ENCODE measurements around the gene SARNP. TPM values are rescaled to one million over a fixed set of nuclear protein-coding genes. Genes with fewer than 3 reads are reported as not detected.

Gene SARNP
- polyA plus RNA-seq, 2 of the 4 experiments (the other 2 are of a cell fraction) = 123 to 198 TPM

DNA sequence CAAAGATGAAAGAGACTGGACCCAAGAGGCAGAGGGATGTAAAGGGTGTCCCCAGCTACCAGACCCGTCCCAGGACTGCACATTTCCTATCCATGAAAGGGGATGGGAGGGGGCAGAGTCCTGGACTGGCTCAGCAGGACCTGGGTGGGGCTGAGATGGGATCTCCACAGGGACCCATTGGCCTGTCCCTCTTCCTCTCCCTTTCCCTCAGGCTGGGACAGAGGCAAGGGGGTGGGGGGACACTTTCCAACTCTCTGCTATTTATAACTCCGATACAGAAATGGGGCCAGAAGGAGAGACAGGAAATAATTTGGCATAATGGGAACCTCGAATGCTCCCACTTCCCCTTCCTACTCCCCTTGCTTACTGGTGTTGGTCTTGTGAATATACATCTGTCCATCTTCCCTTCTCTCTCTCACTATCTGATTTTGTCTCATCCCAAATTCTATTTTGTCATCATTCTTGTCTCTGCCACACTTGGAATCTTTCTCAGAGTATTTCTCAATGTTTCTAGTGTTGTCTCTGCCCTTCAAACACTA, 108.8 kb downstream of the SARNP start:
- Histone ChIP-seq H3K4me1 (peaks cover 20% of the 10 kb centered on the region; the same call in 2 of the 3 replicates), H3K4me3 (peak overlapping the region; percentile 86; the same call in 2 of the 3 replicates), H3K9me3 (no peaks in the 10 kb centered on the region), H3K27ac (no peak overlapping the region), H3K4me2 (peak overlapping the region; percentile 99)
- ChIA-PET POLR2A (no interaction called here), CTCF (no interaction called here)
- 0 out of 6 replicates have a peak, but pooled peaks of 1 of the 2 experiments have one; percentile 3 for ATAC-seq
- WGBS (ENCODE audit: missing lambda C conversion rate) = 25% methylated on average over 3 of the region's 3 CpGs
- TF ChIP-seq, protein P1, sequence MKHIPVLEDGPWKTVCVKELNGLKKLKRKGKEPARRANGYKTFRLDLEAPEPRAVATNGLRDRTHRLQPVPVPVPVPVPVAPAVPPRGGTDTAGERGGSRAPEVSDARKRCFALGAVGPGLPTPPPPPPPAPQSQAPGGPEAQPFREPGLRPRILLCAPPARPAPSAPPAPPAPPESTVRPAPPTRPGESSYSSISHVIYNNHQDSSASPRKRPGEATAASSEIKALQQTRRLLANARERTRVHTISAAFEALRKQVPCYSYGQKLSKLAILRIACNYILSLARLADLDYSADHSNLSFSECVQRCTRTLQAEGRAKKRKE (CRISPR knock-in tag; IDR thresholded peaks at IDR 0.05; ENCODE audit: low read depth) = no peak
- TF ChIP-seq GATA3 (IDR thresholded peaks at IDR 0.05; ENCODE audit: borderline replicate concordance) (no peak), NR3C1 (IDR thresholded peaks at IDR 0.05) (no peak), MAZ (IDR thresholded peaks at IDR 0.05; ENCODE audit: borderline replicate concordance, low read depth, low read length) (no peak), POLR2A (IDR thresholded peaks at IDR 0.05; ENCODE audit: low read length) (no peak), SREBF2 (IDR thresholded peaks at IDR 0.05) (no peak), POLR2AphosphoS2 (conservative IDR thresholded peaks at IDR 0.05; ENCODE audit: low read length) (no peak), CBX2 (IDR thresholded peaks at IDR 0.05; ENCODE audit: borderline replicate concordance, low read depth) (no peak), ZFP36 (IDR thresholded peaks at IDR 0.05; ENCODE audit: borderline replicate concordance, partially characterized antibody) (no peak), SMC3 (IDR thresholded peaks at IDR 0.05) (no peak), TFCP2L1 (CRISPR knock-in tag; IDR thresholded peaks at IDR 0.05) (no peak), PHF8 (IDR thresholded peaks at IDR 0.05; ENCODE audit: borderline replicate concordance, low read depth) (no peak), RFX5 (IDR thresholded peaks at IDR 0.05) (no peak), RNF2 (IDR thresholded peaks at IDR 0.05; ENCODE audit: borderline replicate concordance, low read depth) (no peak)
- TF ChIP-seq, protein P2, sequence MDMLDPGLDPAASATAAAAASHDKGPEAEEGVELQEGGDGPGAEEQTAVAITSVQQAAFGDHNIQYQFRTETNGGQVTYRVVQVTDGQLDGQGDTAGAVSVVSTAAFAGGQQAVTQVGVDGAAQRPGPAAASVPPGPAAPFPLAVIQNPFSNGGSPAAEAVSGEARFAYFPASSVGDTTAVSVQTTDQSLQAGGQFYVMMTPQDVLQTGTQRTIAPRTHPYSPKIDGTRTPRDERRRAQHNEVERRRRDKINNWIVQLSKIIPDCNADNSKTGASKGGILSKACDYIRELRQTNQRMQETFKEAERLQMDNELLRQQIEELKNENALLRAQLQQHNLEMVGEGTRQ (IDR thresholded peaks at IDR 0.05) = no peak
- TF ChIP-seq, protein P3, sequence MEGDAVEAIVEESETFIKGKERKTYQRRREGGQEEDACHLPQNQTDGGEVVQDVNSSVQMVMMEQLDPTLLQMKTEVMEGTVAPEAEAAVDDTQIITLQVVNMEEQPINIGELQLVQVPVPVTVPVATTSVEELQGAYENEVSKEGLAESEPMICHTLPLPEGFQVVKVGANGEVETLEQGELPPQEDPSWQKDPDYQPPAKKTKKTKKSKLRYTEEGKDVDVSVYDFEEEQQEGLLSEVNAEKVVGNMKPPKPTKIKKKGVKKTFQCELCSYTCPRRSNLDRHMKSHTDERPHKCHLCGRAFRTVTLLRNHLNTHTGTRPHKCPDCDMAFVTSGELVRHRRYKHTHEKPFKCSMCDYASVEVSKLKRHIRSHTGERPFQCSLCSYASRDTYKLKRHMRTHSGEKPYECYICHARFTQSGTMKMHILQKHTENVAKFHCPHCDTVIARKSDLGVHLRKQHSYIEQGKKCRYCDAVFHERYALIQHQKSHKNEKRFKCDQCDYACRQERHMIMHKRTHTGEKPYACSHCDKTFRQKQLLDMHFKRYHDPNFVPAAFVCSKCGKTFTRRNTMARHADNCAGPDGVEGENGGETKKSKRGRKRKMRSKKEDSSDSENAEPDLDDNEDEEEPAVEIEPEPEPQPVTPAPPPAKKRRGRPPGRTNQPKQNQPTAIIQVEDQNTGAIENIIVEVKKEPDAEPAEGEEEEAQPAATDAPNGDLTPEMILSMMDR (IDR thresholded peaks at IDR 0.05) = no peak
- DNase-seq (ENCODE audit: low read depth in 1 of 2, low spot score in 1 of 2) = no peak
- no peak for FAIRE-seq

DNA sequence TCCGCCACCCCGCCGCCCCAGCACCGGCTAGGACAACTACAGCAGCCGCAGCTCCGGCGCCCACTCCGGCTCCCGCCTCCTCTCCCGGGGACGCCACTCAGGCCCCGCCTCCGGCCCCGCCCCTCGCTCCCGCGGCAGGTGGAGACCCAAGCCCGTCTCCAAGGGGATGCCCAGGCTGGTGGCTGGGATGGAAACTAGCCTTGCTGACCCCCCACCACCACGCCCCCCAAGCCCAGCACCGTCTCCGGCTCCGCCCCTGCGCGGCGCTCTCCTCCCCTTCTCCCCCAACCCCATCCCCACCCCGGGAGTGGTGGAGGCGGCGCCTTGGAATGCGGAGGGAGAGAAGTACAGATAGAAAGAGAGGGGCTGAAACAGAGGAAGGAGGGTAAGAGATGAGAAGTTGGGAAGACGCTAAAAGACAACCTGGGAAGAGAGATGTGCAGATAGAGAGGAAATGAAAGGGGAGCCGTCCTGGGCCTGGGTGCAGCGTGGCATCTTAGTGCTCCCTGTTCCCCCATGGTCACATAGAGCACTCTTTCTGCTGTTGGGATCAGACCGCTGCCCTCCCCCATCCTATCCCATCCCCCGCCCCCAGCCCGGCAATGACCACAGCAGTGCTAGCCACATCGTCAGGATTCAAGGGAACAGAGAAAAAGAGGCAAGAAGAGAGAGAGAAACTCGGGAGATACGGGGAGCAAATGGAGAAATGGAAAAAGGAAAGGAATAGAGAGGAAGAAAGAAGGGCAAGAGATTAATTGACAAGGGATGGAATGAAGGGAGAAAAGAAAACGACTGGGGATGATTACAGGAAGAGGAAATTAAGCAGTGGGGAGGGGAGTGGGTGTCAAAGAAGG, 109.5 kb downstream of the SARNP start, which contains the start of gene ITGA7:
ITGA7 (minus strand) TSS at position 64 of the 854 bp plus-strand sequence. CDS start 222 bp downstream, outside the sequence.
- no peak for TF ChIP-seq RCOR1 (IDR thresholded peaks at IDR 0.05; ENCODE audit: low read depth, low read length)
- TF ChIP-seq TFCP2L1 (CRISPR knock-in tag; IDR thresholded peaks at IDR 0.05) = no peak
- TF ChIP-seq CBX2 (IDR thresholded peaks at IDR 0.05; ENCODE audit: borderline replicate concordance, low read depth) = no peak
- TF ChIP-seq MYC (IDR thresholded peaks at IDR 0.05; ENCODE audit: borderline replicate concordance, low read length) = no peak
- no peak for TF ChIP-seq HOXA7 (CRISPR knock-in tag; IDR thresholded peaks at IDR 0.05)
- TF ChIP-seq CHD4 (IDR thresholded peaks at IDR 0.05; ENCODE audit: borderline replicate concordance) = no peak
- TF ChIP-seq BHLHE40 (IDR thresholded peaks at IDR 0.05; ENCODE audit: low read depth, low read length) = no peak
- no peak for TF ChIP-seq EHF (CRISPR knock-in tag; IDR thresholded peaks at IDR 0.05)
- no peak for TF ChIP-seq SMC3 (IDR thresholded peaks at IDR 0.05)
- no peak for TF ChIP-seq PHF8 (IDR thresholded peaks at IDR 0.05; ENCODE audit: borderline replicate concordance, low read depth)
- TF ChIP-seq HOXB13 (CRISPR knock-in tag; IDR thresholded peaks at IDR 0.05; ENCODE audit: low read depth) = no peak
- TF ChIP-seq TP53 (CRISPR knock-in tag; IDR thresholded peaks at IDR 0.05) = no peak
- TF ChIP-seq NPAS2 (CRISPR knock-in tag; IDR thresholded peaks at IDR 0.05; ENCODE audit: borderline replicate concordance) = no peak
- CTCF ChIA-PET = interaction anchor here (0.8 to 3.1 kb wide), 3 partner anchors 9 to 19 kb away, joined by 3 to 20 read pairs (median 4); partner anchors contain the start of genes BLOC1S1 and RDH5
- Histone ChIP-seq H3K9me3 (no peaks in the 10 kb centered on the region), H3K4me2 (peak within 1 kb of the TSS; percentile 99), H3K4me1 (peaks cover 16% of the 10 kb centered on the region; the same call in 2 of the 3 replicates), H3K4me3 (peak within 1 kb of the TSS; percentile 86), H3K27ac (peak within 1 kb of the TSS; percentile 50 to 79; a peak in 5 of 6 replicates)
- FAIRE-seq (no peak), ATAC-seq (peak; percentile 67 to 82), DNase-seq (ENCODE audit: low read depth in 1 of 2, low spot score in 1 of 2) (peak in 1 of 2 experiments; percentile 77)
- WGBS (ENCODE audit: missing lambda C conversion rate) = 9% methylated on average over 16 of the region's 39 CpGs
- POLR2A ChIA-PET = no interaction called here
